ENCODE results near the gene PGM1.

Gene PGM1

DNA sequence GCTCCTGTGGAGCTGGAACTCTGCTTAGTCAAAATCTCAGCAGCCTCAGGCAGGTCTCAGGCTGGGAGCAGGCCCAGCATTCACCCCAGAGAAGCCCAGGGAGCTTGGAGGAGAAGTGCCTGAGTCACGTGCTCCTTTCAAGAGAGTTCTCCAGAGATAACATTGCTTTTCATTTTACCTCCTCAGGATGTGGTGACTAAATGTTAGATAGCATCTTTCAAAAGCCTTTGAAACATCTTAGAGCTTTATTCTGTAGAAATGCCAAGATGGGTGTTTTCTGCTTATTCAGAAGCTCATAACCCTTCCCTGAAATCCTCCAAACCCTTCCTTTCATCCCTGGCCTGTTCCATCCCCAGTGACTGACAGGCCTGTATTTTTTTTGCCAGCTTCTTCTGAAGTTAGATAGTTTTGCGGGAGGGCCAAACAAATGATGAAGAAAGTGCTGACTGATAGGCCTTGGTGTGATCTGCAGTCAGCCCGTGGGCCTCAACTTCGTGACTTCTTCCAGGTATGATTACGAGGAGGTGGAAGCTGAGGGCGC, 58.0 kb downstream of the PGM1 start:
- in situ Hi-C loops (cut with HindIII; ENCODE audit: low pct_ligation_motif_present, low pct_unique_long_range_greater_than_20kb, low sequenced_read_pairs): no loop called here
- DNase-seq: no peak

DNA sequence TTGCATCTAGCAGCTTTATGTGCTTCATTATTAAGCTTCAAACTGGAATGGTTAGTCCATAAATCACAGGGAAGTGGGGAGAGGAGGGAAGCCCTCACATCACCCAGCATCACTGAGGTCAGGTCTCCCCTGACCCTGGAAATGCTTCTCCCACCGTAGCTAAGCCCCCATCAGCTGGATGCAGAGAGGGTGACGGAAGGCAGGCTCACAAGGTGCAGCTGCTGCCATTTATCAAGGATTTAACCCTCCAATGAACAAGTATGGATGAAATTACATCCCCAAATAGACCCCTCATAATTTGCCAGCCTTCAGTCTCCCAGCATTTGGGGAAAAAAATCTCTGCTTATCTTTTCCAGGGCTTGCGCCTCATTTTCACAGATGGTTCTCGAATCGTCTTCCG, 60.8 kb downstream of the PGM1 start:
- in situ Hi-C loops (cut with HindIII; ENCODE audit: low pct_ligation_motif_present, low pct_unique_long_range_greater_than_20kb, low sequenced_read_pairs): no loop called here
- no peak for DNase-seq

DNA sequence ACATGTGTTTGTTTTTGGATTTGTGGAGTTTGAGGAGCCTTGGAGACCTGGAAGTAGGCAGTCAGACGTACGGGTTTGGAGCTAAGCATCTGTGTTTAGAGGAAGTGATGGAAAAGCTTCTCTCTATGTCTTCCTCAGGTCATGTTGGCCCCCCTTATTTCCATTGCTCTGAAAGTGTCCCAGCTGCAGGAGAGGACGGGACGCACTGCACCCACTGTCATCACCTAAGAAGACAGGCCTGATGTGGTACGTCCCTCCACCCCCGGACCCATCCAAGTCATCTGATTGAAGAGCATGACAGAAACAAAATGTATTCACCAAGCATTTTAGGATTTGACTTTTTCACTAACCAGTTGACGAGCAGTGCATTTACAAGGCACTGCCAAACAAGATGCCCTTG, 66.2 kb downstream of the PGM1 start:
- no peak for DNase-seq
- in situ Hi-C loops (cut with HindIII; ENCODE audit: low pct_ligation_motif_present, low pct_unique_long_range_greater_than_20kb, low sequenced_read_pairs): no loop called here

DNA sequence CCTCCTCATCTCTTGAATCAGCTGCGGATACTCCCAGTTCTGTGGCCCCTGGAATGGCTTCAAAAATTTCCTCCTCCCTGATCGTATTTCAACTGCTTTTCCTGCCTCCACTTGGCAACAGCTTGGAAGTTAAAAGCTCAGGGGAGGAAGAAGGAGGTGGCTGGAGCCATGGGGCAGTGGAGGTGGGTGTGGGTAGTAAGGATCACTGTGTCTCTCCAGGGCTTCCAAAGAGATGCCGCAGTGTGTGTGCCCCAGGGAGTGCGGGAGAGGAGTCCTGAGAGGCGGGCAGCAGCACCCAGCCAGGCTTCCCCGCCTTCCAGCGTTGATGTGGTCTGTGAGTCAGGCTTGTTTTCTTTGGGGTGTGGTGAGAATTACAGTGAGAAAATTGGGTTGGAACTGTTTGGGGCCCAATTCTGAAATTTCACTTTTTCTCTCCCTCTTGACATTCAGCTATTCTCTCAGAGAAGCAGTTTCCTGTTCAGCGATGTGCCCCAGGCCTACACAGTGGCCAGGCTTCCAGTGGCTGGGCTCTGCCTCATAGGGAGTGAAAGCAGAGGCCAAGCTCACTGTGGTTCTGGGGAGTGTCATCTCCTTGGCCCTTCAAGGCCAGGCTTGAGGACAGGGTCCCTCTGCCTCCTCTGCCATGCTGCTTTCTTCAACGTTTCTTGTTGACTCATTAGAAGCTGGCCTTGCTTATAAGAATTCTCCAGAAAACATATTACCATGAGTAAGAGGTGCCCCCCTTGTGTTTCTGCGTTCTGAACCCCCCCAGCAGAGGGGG, 69.0 kb downstream of the PGM1 start:
- DNase-seq: peak; percentile 79

DNA sequence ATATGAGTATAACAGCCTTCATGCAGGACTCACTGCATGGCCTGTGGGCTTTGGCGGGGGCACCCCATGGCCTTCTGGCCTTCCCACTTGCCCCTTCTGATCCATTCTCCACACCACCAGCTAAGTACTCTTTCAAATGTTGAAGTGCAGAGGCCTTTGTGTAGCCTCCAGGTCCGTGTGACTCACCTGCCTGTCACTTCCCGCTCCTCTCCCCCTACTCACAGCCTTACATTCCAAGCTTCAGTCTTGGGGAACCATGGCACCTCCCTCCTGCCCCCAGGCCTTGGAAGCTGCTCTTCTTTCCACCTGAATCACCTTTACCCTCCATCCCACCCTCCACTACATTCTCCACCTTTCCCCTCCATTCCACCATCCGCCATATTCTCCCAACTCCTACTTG, 69.6 kb downstream of the PGM1 start:
- in situ Hi-C loops (cut with HindIII; ENCODE audit: low pct_ligation_motif_present, low pct_unique_long_range_greater_than_20kb, low sequenced_read_pairs): no loop called here
- peak; percentile 90 for DNase-seq

More for the DNA sequence above, 69.0 kb downstream of the PGM1 start:
- in situ Hi-C loops (cut with HindIII; ENCODE audit: low pct_ligation_motif_present, low pct_unique_long_range_greater_than_20kb, low sequenced_read_pairs): no loop called here

DNA sequence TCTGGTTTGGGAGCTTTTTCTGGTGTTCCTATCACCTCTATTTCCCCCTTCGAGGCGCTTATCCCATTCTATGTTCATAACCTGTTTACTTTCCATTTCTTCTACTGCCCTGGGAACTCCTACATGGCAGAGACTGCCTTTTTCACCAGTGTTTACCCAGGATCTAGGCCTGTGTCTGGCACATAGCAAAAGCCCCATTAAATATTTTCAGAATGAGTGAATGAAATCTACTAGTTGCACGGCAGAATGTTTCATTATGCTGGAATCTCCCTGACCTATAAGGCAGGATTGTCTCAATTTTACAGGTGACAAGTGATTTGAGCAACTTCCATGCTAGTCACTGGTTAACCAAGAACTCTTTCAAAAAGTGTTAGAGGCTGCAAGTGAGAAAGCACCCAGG, 70.1 kb downstream of the PGM1 start:
- in situ Hi-C loops (cut with HindIII; ENCODE audit: low pct_ligation_motif_present, low pct_unique_long_range_greater_than_20kb, low sequenced_read_pairs): no loop called here
- peak; percentile 74 for DNase-seq

DNA sequence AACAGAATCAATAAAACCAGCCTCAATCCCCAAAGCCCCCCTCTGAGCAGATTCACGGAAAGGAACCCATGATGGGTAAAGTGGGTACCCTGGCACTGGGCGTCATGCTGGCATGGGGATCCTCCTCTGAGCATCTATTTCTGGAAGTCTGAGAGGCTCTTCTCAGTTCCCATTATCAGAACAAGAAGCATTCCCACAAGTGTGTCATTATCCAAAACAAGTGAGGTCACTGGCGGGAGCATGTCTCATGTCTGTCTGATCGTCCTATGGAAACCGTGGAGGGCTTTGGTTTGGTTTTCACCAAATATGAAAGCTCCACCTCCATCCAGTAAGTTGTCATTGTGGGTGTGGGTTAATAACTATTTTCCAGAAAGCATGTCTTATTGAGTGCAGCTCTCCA, 70.7 kb downstream of the PGM1 start:
- peak; percentile 60 for DNase-seq
- in situ Hi-C loops (cut with HindIII; ENCODE audit: low pct_ligation_motif_present, low pct_unique_long_range_greater_than_20kb, low sequenced_read_pairs): no loop called here

DNA sequence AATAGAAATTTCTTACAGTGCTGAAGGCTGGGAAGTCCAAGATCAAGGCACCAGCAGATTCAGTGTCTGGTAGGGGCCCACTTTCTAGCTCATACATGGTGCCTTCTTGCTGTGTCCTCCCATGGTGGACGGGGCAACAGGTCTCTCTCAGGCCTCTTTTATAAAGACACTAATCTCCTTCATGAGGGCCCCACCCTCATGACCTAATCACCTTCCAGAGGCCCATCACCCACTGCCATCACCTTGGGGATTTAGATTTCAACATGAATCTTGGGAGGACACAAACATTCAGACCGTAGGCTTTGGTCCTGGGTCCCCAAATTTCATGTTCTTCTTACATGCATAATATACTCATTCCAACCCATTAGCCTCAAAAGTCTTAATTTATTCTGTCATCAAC, 71.5 kb downstream of the PGM1 start:
- no peak for DNase-seq
- in situ Hi-C loops (cut with HindIII; ENCODE audit: low pct_ligation_motif_present, low pct_unique_long_range_greater_than_20kb, low sequenced_read_pairs): no loop called here

DNA sequence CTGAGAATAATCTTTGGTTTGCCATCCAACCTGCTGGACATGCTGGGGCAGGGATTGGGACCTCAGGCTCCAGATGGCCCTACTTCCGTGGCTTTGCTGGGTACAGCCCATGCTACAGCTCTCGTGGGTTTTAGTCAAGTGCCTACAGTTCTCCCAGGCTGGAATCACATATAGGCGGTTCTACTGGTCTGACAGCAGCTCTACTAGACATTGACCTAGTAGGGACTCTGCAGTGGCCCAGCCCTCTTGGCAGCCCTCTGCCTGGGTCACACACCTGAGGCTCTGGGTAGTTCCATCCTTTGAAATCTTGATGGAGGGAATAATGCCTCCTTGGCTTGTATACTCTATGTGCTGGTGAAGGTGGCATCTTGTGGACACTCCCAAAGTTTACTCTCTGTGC, 72.2 kb downstream of the PGM1 start:
- in situ Hi-C loops (cut with HindIII; ENCODE audit: low pct_ligation_motif_present, low pct_unique_long_range_greater_than_20kb, low sequenced_read_pairs): no loop called here
- no peak for DNase-seq

DNA sequence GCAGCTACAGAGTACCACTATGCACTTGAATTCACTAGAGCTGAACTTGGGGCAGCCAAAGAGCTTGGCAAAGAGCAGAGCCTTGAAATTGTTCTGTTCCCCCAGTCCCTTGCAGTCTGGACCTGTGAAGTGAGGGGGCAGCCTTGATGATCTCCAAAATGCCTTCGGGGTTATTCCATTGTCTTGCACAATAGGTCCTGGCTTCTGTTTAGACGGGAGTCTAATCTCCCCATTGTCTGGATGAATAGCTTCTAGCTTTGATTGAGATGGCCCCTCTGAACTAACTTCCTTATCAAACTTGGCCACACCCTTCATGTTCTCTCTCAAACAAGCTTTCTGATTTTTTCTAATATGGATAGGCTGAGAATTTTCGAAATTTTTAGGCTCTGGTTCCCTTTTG, 72.6 kb downstream of the PGM1 start:
- no peak for DNase-seq
- in situ Hi-C loops (cut with HindIII; ENCODE audit: low pct_ligation_motif_present, low pct_unique_long_range_greater_than_20kb, low sequenced_read_pairs): no loop called here

DNA sequence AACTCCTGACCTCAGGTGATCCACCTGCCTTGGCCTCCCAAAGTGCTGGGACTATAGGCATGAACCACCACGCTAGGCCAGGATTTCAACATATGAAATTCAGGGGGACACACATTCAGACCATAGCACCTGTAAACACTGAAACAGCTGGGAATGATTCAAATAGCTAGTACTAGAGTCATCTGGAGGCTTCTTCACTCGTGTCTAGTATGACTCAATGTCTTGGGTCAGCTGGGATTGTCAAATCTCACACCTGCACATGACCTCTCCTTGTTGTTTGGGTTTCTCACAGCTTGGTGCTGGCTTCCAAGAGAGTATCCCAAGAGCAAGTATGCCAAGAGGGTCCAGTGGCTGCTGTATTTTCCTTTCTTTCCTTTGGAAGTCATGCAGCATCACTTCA, 75.1 kb downstream of the PGM1 start:
- DNase-seq: no peak
- in situ Hi-C loops (cut with HindIII; ENCODE audit: low pct_ligation_motif_present, low pct_unique_long_range_greater_than_20kb, low sequenced_read_pairs): no loop called here

DNA sequence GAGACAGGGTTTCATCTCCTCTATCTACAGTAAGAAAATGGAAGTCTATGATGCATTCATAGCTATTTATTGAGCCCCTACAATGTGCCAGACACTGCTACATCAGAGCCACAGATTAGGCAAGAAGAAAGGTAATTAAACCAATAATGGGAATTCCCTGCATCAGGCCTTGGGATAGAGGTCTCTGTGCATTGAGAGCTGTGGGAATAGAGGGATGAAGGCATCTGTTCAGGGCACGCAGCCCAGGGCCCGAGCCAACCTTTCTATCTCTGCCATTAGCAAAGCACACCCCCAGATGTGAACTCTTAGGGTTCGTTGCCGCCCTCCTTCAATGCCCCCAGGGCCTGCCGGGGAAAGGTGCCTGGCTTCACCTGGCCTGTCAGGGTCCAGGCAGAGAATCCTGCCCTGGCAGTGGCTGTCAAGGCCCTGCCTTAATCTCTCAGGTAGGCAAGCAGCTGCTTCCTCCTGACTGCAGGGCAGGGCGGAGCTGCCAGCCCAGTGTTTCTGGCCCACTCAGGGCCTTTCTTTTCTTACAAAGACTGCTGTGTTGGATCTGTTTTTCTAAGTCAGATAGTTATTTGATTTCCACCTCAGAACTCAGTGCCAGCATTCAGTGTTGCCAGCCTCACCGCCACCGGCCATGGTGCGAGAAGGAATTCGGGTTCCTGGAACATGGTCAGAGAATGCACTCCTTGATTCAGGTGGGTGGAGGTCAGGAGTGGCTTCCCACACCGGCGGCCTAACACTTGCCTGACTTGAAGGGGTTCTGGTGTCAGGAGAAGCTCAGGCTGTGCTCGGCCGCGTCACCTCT, 76.1 kb downstream of the PGM1 start:
- in situ Hi-C loops (cut with HindIII; ENCODE audit: low pct_ligation_motif_present, low pct_unique_long_range_greater_than_20kb, low sequenced_read_pairs): no loop called here
- no peak for DNase-seq

DNA sequence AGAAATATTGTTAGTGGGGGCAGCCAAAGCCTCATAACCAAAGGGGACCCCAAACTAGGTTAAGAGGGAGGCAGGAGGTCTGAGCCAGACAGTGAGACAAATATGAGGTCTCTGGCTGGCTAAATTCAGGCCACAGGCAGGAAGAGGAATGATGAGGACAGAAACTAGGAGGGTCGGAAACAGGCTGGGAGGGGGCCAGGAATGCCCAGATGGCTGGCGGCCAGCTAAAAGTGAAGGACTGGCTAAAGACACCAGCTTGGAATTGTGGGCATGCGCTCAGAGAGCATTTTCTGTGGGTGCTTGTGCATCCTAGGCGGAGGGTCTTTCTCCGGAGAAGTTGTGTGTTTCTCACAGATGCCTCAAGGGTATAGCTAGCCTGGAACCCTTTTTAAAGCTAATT, 77.0 kb downstream of the PGM1 start:
- DNase-seq: no peak
- in situ Hi-C loops (cut with HindIII; ENCODE audit: low pct_ligation_motif_present, low pct_unique_long_range_greater_than_20kb, low sequenced_read_pairs): no loop called here

DNA sequence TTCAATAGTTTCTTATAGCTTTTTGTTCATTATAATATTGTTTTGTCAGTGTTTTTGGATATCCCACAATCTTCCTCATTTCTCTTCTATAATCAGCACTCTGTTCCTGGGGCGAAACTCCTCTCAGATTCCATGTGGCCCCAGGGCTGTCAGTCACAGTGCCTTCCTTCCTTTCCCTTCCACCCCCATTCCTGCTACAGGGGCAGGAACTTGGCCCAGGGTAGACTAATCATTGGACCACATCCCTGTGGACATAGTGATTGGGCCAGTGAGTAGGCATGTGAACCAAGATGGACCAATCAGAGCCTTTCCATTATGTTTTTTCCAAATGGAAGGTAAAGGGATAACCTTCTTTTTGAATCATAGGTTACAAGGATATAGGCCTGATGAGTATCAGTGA, 78.3 kb downstream of the PGM1 start:
- DNase-seq: no peak
- in situ Hi-C loops (cut with HindIII; ENCODE audit: low pct_ligation_motif_present, low pct_unique_long_range_greater_than_20kb, low sequenced_read_pairs): no loop called here

DNA sequence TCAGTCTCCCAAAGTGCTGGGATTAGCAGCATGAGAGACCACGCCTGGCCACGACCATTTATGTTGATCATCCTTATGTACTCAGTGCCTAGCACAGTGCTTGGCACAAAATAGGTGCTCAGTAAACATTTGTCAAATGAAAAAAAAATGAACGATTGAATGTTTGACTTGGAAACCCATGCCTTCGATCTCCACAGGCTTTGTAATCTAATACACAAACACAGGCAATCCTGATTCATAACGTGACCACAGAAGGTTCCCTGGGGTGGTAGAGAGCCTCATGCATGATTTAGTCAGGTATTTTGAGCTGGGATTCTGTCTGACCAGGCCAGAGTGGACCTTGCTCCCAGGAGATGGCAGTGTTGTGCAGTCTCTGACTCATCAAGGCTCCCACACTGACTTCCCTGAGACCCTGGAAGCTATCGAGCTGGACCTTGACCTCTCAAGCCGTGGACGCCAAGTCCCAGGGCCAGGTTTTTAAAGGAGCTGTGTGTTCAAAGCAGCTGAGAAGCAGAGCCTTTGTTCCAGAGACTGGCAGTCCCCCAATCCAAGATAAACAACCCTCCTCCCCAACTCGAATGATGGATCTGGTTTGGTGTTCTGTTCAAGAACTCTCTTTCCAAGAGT, 81.1 kb downstream of the PGM1 start:
- in situ Hi-C loops (cut with HindIII; ENCODE audit: low pct_ligation_motif_present, low pct_unique_long_range_greater_than_20kb, low sequenced_read_pairs): no loop called here
- peak; percentile 92 for DNase-seq

DNA sequence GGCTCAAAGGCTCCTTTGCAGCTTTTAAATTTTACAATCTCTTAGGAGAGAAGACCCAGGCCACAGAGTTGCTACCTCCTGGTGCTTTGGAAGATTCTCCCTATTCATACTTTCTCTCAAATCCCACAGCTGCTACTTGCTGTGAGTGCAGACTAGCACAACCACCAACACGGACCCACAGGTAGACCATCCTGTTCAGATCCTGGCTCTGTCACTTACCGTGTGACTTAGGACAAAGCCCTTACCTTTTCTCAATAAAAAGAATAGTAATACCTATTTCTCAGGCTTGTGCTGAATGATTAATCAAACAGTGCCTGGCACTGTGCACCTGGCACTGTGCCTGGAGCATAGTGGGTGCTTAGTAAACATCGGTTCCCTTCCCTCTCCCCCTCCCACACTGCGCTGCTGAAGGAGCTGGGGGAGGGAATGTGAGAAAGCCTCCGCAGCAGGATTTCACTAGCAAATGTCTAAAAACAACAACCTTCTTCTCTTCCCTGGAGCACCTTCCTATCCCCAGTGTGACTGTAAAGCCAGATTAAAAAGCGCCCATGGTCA, 81.7 kb downstream of the PGM1 start:
- DNase-seq: no peak
- in situ Hi-C loops (cut with HindIII; ENCODE audit: low pct_ligation_motif_present, low pct_unique_long_range_greater_than_20kb, low sequenced_read_pairs): no loop called here

DNA sequence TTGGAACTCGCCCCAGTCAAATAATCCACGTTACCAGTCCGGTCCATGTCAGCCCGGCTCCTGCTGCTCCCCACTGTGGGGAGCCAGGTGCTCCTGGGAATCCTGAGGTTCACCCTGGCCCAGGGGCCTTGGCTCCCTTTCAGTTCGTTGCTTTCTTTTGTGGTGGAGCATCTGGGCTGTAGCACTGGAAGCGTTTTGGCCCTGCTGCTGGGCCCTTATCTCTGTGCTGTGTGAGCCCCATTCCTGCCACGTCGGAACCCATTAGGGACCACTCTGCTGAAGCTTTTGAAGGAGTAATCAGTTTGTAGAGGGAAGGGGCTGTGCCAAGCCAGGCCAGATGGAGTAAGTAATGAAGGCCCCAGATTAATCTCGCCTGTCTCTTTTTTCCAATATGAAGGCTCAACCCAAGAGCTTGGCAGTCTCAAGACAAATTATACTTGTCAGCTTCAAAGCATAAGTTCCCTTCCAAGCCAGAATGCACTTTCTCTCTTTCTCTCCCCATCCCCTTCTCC, 82.3 kb downstream of the PGM1 start:
- no peak for DNase-seq
- in situ Hi-C loops (cut with HindIII; ENCODE audit: low pct_ligation_motif_present, low pct_unique_long_range_greater_than_20kb, low sequenced_read_pairs): no loop called here

DNA sequence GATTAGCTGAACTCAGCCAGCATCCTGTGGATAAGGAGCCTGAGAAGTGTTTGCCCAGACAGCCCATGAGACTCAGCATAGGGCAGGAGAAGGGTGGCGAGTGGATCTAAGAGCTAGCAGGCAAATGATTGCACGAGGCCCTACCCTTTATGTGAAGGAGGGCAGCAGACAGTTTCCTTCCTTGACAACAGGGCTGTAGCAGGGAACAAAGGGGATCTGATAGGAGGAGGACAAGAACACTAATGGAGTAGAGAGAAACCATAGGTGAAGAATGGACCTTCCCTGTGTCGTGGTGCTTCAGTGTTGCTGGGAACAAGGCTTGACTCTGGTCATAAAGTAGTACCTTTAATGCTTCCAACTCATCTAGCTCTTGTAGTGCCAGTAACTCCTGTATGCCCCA, 84.3 kb downstream of the PGM1 start:
- DNase-seq: no peak
- in situ Hi-C loops (cut with HindIII; ENCODE audit: low pct_ligation_motif_present, low pct_unique_long_range_greater_than_20kb, low sequenced_read_pairs): no loop called here

DNA sequence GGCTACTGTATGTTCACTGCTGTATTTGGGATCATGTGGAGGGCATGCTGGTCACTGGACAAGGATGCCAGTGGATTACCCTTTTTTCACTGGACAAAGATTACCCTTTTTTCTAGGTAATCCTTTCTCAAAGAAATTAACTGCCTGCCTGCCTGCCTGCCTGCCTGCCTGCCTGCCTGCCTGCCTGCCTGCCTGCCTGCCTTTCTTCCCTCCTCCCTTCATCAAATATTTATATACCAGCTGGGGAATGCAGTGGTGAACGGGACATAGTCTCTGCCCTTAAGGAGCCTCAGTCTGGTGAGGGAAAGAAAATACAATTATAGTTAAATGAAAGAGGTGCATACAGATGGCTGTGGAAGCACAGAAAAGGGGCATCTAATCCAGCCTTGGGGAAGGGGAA, 85.0 kb downstream of the PGM1 start:
- DNase-seq: no peak
- in situ Hi-C loops (cut with HindIII; ENCODE audit: low pct_ligation_motif_present, low pct_unique_long_range_greater_than_20kb, low sequenced_read_pairs): no loop called here
